HG03135 (cell line): Measurements from ENCODE around the gene ALOX5AP.
"Not testable (repeated sequence)": the region's sequence is repeated elsewhere in the genome, so short reads cannot be mapped to it uniquely, and the experiment has no call there.

ENCODE experiments used
- ATAC-seq: cut with Tn5 transposase; IDR thresholded peaks from one replicate; pipeline ENCODE4 v1.9.1; 2021; ENCODE audit warnings: mild to moderate bottlenecking, moderate library complexity; ENCODE audit not compliant: unreplicated experiment

Gene ALOX5AP

DNA sequence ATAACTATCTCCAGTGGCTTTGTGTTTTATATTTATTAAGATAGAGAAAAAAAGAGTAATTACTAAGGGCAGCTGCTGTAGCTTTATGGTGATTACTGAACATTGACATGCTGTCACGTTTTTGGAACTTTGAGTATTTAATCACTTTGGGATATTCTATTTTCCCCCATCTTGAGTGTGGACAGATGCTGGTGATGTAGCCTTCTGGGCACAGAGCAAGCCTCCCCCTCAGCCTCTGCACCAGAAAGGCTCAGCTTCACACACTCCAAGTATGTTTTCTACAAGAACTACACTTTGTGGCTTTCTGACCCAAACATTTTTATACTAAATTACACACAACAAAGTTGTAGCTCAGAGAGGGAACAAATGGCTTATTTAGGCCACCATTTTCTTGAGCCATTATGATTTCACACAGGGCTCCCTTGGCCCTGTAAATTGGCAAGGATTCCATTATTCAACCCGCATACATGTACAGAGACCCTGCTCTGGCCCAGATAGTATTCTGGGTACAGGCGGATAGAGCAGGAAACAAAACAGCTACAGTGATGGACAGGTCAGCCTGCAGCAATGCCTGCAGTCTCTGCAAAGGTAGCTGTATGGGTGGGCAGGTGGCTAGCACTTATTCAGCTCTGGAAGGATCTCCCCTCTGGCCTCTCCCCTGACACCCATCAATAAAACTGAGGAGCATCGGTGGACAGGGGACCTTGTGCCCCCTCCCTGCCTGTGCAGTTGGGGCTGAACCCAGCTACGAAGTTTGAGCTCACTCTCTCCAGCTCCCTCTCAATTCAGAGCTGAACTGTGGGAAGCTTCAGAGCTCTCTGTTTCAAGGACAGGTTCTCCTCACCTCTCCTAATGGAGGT, 1.3 kb downstream of the ALOX5AP start:
- ATAC-seq, result no peak

- no peak for ATAC-seq
Measured at GRCh38 chr13:30737511-30738337, 2.4 kb downstream of the ALOX5AP start.

- no peak for ATAC-seq
Measured at GRCh38 chr13:30738526-30739236, 3.3 kb downstream of the ALOX5AP start.

GRCh38 chr13:30739237-30739528, 3.8 kb downstream of the ALOX5AP start:
- ATAC-seq, result no peak

GRCh38 chr13:30739761-30740642, 4.7 kb downstream of the ALOX5AP start:
- ATAC-seq, result peak; percentile 42

DNA sequence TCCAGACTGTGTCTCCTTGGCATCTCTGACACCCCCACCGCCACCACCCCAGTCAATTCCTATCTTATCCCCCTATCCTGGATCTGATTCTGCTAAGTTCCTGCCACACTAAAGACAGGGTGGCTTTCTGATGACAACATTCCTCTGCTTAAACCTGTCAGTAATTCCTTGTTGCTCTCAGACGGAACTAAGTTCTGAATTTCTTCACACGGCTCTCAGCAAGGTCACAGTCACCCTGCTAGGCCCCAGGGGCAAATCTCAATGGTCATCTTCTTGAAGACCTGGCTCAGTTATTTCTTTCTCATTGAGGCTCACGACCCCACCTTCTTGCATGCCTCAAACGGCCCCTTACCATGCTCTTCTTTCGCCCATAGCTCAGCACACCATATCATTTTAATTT, 7.6 kb downstream of the ALOX5AP start:
- no peak for ATAC-seq

GRCh38 chr13:30743319-30744055, 8.1 kb downstream of the ALOX5AP start:
- ATAC-seq, result no peak

- ATAC-seq, result peak; percentile 93
Measured at GRCh38 chr13:30744056-30744680, 8.8 kb downstream of the ALOX5AP start.

- no peak for ATAC-seq
Measured at GRCh38 chr13:30744681-30745077, 9.3 kb downstream of the ALOX5AP start.

DNA sequence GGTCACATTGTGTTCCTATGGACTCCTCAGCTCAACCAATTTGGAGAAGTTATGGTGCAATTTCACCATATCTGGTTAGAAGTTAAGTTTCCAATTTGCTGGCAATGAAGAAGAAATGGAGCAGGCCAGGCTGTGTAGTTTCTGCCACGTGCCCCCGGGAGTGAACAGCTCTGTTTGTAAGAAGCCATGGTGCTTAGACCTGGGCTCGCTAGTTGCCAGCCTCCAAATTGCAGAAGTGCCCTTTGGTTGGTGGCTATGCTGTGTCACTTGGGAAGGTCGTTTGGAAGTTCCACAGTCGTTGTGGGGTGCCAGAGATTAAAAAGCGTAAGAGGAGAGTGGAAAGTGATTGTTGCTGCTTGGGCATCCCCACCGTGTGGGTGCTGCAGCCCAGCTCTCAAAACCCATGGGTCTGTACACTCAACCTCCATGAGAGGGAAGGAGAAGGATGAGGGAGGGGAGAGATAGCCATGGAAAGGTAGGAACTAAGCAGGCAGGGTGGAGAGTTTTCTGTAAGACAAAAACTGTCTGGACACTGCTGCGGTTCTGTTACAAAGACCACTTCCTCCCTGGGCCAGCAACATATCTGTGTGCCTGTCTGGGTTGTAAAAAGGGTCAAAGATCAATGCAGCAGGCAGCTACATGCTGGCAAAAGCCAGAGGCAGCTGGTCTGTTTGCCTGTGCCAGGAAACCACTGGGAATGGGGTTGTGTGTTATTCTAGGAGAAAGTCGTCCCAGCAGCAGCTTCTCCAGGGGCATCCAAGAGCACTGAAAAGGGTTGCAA, 10.8 kb downstream of the ALOX5AP start:
- ATAC-seq, result no peak

GRCh38 chr13:30746791-30747190, 11.4 kb downstream of the ALOX5AP start:
- ATAC-seq, result no peak

DNA sequence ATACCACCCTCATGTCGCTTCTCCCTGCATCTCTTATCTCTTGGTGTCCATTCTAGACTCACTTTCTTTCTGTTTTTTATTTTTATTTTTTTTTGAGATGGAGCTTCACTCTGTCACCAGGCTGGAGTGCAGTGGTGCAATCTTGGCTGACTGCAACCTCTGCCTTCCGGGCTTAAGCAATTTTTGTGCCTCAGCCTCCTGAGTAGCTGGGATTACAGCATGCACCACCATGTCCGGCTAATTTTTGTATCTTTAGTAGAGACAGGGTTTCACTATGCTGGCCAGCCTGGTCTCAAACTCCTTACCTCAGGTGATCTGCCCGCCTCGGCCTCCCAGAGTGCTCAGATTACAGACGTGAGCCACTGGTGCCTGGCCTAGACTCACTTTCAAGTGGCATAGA, 12.5 kb downstream of the ALOX5AP start:
- not testable (repeated sequence) for ATAC-seq

GRCh38 chr13:30748717-30749116, 13.4 kb downstream of the ALOX5AP start:
- no peak for ATAC-seq

DNA sequence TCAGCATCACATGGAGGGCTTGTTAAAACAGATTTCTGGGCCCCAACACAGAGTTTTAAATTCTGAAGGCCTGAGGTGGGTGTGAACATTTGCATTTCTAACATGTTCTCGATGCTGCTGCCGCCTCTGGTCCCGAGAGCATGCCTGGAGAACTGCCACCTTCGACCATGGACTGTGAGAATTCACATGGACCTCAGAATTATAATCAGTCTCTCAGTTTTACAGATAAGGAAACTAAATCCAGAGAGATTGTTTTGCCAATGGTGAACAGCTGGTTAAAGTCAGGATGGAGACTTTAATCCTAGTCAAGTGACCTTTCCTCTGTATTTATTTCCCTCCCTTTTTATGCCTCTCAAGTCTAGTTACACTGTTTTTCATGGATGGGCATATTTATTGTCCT, 14.7 kb downstream of the ALOX5AP start:
- ATAC-seq, result no peak

- no peak for ATAC-seq
Measured at GRCh38 chr13:30751183-30751933, 16.0 kb downstream of the ALOX5AP start.

- no peak for ATAC-seq
Measured at GRCh38 chr13:30752201-30752797, 17.0 kb downstream of the ALOX5AP start.

GRCh38 chr13:30753030-30753616, 17.8 kb downstream of the ALOX5AP start:
- no peak for ATAC-seq
